ENCODE data around the gene MKNK1.
A peak's percentile ranks its signal among the peaks of the same experiment; 100 is the strongest.

Gene MKNK1

GRCh38 chr1:46623743-46624644 lies 19.9 kb upstream of the MKNK1 start:
- Histone ChIP-seq H3K36me3 (ENCODE audit: low read length) (no peaks in the 10 kb centered on the region), H3K4me2 (ENCODE audit: low read depth, low read length, poor library complexity, severe bottlenecking) (no peak overlapping the region), H3K4me3 (ENCODE audit: insufficient read depth, low read length, poor library complexity, severe bottlenecking) (no peak overlapping the region), H3K79me2 (ENCODE audit: insufficient read depth, low read length) (no peaks in the 10 kb centered on the region), H3K9ac (ENCODE audit: low read length) (no peak overlapping the region), H2AFZ (ENCODE audit: low read depth, low read length, severe bottlenecking) (no peak overlapping the region), H3K9me2 (replicated peaks; ENCODE audit: insufficient read depth, low read length) (no peaks in the 10 kb centered on the region), H3F3A (ENCODE audit: insufficient read depth) (no peaks in the 10 kb centered on the region), H3K9me3 (ENCODE audit: insufficient read depth, low read length) (no peaks in the 10 kb centered on the region), H3K27ac (ENCODE audit: low read depth, low read length) (no peak overlapping the region), H4K20me1 (ENCODE audit: low read depth, low read length) (no peaks in the 10 kb centered on the region), H3K27me3 (ENCODE audit: low read length) (no peaks in the 10 kb centered on the region)
- TF ChIP-seq CTCF (IDR thresholded peaks at IDR 0.05; ENCODE audit: insufficient read depth, low read length, poor library complexity, severe bottlenecking) (no peak), EZH2phosphoT487 (conservative IDR thresholded peaks at IDR 0.05; ENCODE audit: low read length) (no peak)

DNA sequence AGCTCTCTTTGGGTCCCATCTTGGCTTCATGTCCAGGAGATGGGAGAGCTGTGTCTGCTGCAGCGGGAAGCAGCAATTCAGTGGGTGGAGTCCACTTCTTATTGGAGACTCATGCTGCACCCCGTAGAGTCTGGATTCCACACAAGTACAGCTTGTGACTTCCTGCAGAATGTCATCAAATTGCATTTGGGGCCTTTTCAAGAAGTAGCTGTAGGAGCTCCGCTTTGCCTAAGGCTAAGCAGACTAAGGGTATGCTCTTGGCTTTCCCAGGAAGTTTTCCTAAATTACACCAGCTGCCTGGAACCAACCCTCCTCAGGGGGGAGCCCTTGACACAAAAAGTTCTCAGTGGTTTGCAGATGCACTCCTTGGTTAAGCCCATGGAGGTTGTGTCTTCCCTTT lies 18.3 kb upstream of the MKNK1 start:
- Histone ChIP-seq H3K4me2 (ENCODE audit: low read depth, low read length, poor library complexity, severe bottlenecking) (no peak overlapping the region), H3K9me2 (replicated peaks; ENCODE audit: insufficient read depth, low read length) (no peaks in the 10 kb centered on the region), H3F3A (ENCODE audit: insufficient read depth) (no peaks in the 10 kb centered on the region), H4K20me1 (ENCODE audit: low read depth, low read length) (no peaks in the 10 kb centered on the region), H3K36me3 (ENCODE audit: low read length) (no peaks in the 10 kb centered on the region), H3K9me3 (ENCODE audit: insufficient read depth, low read length) (no peaks in the 10 kb centered on the region), H3K79me2 (ENCODE audit: insufficient read depth, low read length) (no peaks in the 10 kb centered on the region), H3K9ac (ENCODE audit: low read length) (no peak overlapping the region), H3K27me3 (ENCODE audit: low read length) (no peaks in the 10 kb centered on the region), H2AFZ (ENCODE audit: low read depth, low read length, severe bottlenecking) (no peak overlapping the region), H3K27ac (ENCODE audit: low read depth, low read length) (no peak overlapping the region), H3K4me3 (ENCODE audit: insufficient read depth, low read length, poor library complexity, severe bottlenecking) (no peak overlapping the region)
- no peak for TF ChIP-seq EZH2phosphoT487 (conservative IDR thresholded peaks at IDR 0.05; ENCODE audit: low read length)
- TF ChIP-seq CTCF (IDR thresholded peaks at IDR 0.05; ENCODE audit: insufficient read depth, low read length, poor library complexity, severe bottlenecking), result peak; percentile 21

GRCh38 chr1:46621930-46622329 lies 17.9 kb upstream of the MKNK1 start:
- Histone ChIP-seq H3K4me2 (ENCODE audit: low read depth, low read length, poor library complexity, severe bottlenecking) (no peak overlapping the region), H3K27ac (ENCODE audit: low read depth, low read length) (no peak overlapping the region), H3K36me3 (ENCODE audit: low read length) (no peaks in the 10 kb centered on the region), H3K9ac (ENCODE audit: low read length) (no peak overlapping the region), H3K79me2 (ENCODE audit: insufficient read depth, low read length) (no peaks in the 10 kb centered on the region), H2AFZ (ENCODE audit: low read depth, low read length, severe bottlenecking) (no peak overlapping the region), H3K9me2 (replicated peaks; ENCODE audit: insufficient read depth, low read length) (no peaks in the 10 kb centered on the region), H3K27me3 (ENCODE audit: low read length) (no peaks in the 10 kb centered on the region), H3K4me3 (ENCODE audit: insufficient read depth, low read length, poor library complexity, severe bottlenecking) (no peak overlapping the region), H4K20me1 (ENCODE audit: low read depth, low read length) (no peaks in the 10 kb centered on the region), H3K9me3 (ENCODE audit: insufficient read depth, low read length) (no peaks in the 10 kb centered on the region), H3F3A (ENCODE audit: insufficient read depth) (no peaks in the 10 kb centered on the region)
- TF ChIP-seq EZH2phosphoT487 (conservative IDR thresholded peaks at IDR 0.05; ENCODE audit: low read length) (no peak), CTCF (IDR thresholded peaks at IDR 0.05; ENCODE audit: insufficient read depth, low read length, poor library complexity, severe bottlenecking) (no peak)
